Osteoblast (primary cell): ENCODE measurements around the gene WDTC1. TPM values are rescaled to one million over a fixed set of nuclear protein-coding genes. Genes with fewer than 3 reads are reported as not detected.

Experiments used
- DNase-seq: peaks from one replicate; pipeline ENCODE4 v3.0.0; 2011; ENCODE audit warnings: low spot score, mixed read lengths; ENCODE audit not compliant: insufficient read length; ENCODE audit errors: missing footprints
- H2AFZ ChIP-seq: 2 replicates; pipeline ENCODE4 v1.6.0; 2011; ENCODE audit warnings: mild to moderate bottlenecking, low read length
- H3K27ac ChIP-seq: 2 replicates; pipeline ENCODE4 v1.5.1; 2011; ENCODE audit warnings: mild to moderate bottlenecking, low read depth, low read length, moderate library complexity
- H3K27me3 ChIP-seq: 2 replicates; pipeline ENCODE4 v1.6.0; 2012; ENCODE audit warnings: mild to moderate bottlenecking, control low read depth, inconsistent platforms, low read length, moderate library complexity; ENCODE audit not compliant: insufficient read depth
- H3K36me3 ChIP-seq: 2 replicates; pipeline ENCODE4 v1.5.1; 2011; ENCODE audit warnings: mild to moderate bottlenecking, low read length, control low read depth, moderate library complexity; ENCODE audit not compliant: insufficient read depth
- H3K4me1 ChIP-seq: 2 replicates; pipeline ENCODE4 v1.5.1; 2011; ENCODE audit warnings: mild to moderate bottlenecking, low read length, control low read depth, moderate library complexity; ENCODE audit not compliant: insufficient read depth
- H3K4me2 ChIP-seq: 2 replicates; pipeline ENCODE4 v1.6.0; 2011; ENCODE audit warnings: mild to moderate bottlenecking, low read length; ENCODE audit not compliant: insufficient read depth
- H3K4me3 ChIP-seq: fragments of 200-600 bp; sonication (generic); 3 replicates; pipeline ENCODE4 v1.5.1; 2012; ENCODE audit warnings: mild to moderate bottlenecking, low read length, inconsistent platforms; ENCODE audit not compliant: insufficient read depth
- H3K79me2 ChIP-seq: 2 replicates; pipeline ENCODE4 v1.6.0; 2012; ENCODE audit warnings: mild to moderate bottlenecking, low read length, control low read depth, inconsistent platforms; ENCODE audit not compliant: insufficient read depth
- H3K9me3 ChIP-seq: 2 replicates; pipeline ENCODE4 v1.5.1; 2011; ENCODE audit warnings: low read depth, low read length, control low read depth
- H4K20me1 ChIP-seq: 2 replicates; pipeline ENCODE4 v1.6.0; 2012; ENCODE audit warnings: mild to moderate bottlenecking, low read length, control low read depth; ENCODE audit not compliant: insufficient read depth
- CTCF ChIP-seq: IDR thresholded peaks from 2 replicates; pipeline ENCODE4 v1.5.1; 2011; ENCODE audit warnings: mild to moderate bottlenecking, low read depth, low read length, moderate library complexity; ENCODE audit errors: extremely low read depth
- total RNA-seq: library from RNA; depleted of rRNA; stranded (reverse); fragments of >200 nt; gene quantifications from 2 replicates; pipeline ENCODE4 v1.2.3, GENCODE V29; 2012

Gene WDTC1
- total RNA-seq, 1 donor = 34.4 TPM

- H3K4me2 ChIP-seq = no peak overlapping the region
- no peaks in the 10 kb centered on the region for H3K9me3 ChIP-seq
- no peak overlapping the region for H2AFZ ChIP-seq
- peak; percentile 75 for DNase-seq
- TF ChIP-seq CTCF = no peak
- H3K79me2 ChIP-seq = no peaks in the 10 kb centered on the region
- peak overlapping the region; percentile 81 for H3K27ac ChIP-seq
- no peaks in the 10 kb centered on the region for H4K20me1 ChIP-seq
- H3K4me1 ChIP-seq = peaks cover 24% of the 10 kb centered on the region
- no peaks in the 10 kb centered on the region for H3K27me3 ChIP-seq
- no peak overlapping the region for H3K4me3 ChIP-seq
- H3K36me3 ChIP-seq = peaks cover 35% of the 10 kb centered on the region
Observed at GRCh38 chr1:27298632-27299384, 64.4 kb downstream of the WDTC1 start.

GRCh38 chr1:27299385-27300271 lies 65.2 kb downstream of the WDTC1 start:
- TF ChIP-seq CTCF = no peak
- peaks cover 24% of the 10 kb centered on the region for H3K4me1 ChIP-seq
- no peak overlapping the region for H3K4me2 ChIP-seq
- H3K79me2 ChIP-seq = no peaks in the 10 kb centered on the region
- H3K9me3 ChIP-seq = no peaks in the 10 kb centered on the region
- no peaks in the 10 kb centered on the region for H3K27me3 ChIP-seq
- H4K20me1 ChIP-seq = no peaks in the 10 kb centered on the region
- H3K36me3 ChIP-seq = peaks cover 29% of the 10 kb centered on the region
- no peak overlapping the region for H3K4me3 ChIP-seq
- peak overlapping the region; percentile 17 for H2AFZ ChIP-seq
- H3K27ac ChIP-seq = peak overlapping the region; percentile 81
- DNase-seq = peak; percentile 99

- Histone ChIP-seq H3K4me3 (no peak overlapping the region), H3K27ac (peak overlapping the region; percentile 81), H3K9me3 (no peaks in the 10 kb centered on the region), H3K79me2 (no peaks in the 10 kb centered on the region), H3K36me3 (peaks cover 25% of the 10 kb centered on the region), H3K27me3 (no peaks in the 10 kb centered on the region), H3K4me2 (no peak overlapping the region), H3K4me1 (peaks cover 24% of the 10 kb centered on the region), H4K20me1 (no peaks in the 10 kb centered on the region), H2AFZ (no peak overlapping the region)
- peak; percentile 96 for DNase-seq
- peak; percentile 96 for TF ChIP-seq CTCF
Observed at GRCh38 chr1:27300341-27301051, 66.1 kb downstream of the WDTC1 start.
